GM21390 (cell line): ENCODE results near the gene PTPRN2.
"Not testable (repeated sequence)": the region's sequence is repeated elsewhere in the genome, so short reads cannot be mapped to it uniquely, and the experiment has no call there.

ENCODE experiments used
- ATAC-seq: cut with Tn5 transposase; IDR thresholded peaks from one replicate; pipeline ENCODE4 v1.9.1; 2021; ENCODE audit not compliant: unreplicated experiment

The PTPRN2 gene

DNA sequence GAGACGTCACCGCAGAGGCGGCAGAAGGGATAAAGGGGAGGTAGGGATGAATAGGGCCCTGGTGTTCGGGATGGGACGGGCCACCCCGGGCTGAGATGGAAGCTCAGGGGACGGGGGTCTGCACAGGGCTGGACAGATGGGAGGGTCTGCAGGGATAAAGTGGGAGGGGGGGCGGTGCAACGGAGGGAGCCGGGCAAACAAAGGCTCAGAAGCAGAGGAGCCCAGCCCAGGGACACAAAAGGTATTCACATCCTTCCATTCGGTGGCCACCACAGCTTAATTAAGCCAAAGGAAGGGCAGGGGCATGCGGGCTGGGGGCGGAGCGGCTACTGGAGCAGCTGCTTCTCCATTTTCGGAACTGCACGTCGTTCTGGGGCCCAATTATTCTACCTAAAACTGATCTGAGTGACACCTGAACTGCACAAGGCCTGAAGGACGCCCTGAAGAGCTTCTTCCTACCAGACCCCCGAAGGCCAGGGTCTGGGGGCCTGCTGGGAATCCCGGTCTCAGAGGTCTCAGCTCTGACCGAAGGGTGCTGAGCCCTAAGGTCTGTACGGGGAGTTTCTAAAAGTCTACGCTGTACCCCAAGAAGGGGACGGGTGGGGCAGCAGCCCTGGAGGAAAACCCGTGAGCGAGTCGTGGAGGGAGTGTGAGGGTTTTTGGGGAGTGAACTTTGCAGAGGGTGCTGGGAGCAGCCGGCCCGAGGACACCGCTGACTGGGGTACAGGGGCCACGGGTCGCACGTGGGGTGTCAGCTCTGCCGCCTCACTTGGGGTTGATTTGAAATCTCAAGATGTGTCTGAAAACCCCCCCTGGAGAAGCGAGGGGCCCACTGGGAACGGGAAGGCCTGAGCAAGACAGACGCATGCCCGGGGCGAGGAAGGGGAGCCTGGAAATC is 916.0 kb downstream of the PTPRN2 start:
- no peak for ATAC-seq

DNA sequence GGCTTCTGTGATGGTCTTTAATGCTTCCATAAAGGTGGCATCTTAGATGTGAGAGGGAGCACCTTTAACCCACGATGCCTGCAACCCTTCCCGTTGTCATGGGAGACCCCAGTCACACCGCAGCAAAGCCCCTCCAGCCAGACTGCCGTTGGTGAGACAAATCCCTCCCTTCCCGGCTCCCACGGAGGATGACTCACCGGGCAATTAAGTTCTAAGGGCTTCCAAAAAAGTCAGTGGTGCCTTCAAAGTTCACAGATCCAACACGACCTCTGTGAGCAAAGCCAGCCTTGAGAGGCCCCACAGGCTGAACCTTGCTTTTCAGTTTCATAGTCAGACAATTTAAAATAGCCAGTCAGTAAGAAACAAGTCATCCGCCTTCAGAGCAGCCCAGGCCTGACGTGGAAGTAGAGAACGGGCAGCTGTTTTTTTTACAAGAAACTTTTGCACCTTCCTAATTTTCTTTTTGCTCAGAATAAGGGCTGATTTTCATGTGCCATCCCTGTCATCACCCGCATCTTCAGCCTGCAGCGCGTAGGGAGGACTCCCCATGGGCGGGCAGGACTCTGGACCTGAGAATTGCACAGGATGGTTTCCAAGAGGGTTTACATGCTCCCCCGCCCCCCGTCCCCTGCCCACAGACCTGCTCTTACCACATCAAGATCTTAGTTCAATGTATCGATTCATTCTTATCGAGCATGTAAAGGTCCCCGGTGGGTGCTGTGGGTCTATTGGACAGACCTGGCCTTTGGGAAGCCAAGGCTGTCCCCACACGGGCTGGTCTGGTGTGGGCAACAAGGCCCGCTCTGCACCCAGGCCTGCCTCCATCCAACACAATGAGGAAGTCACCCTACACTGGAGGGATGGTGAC is 916.9 kb downstream of the PTPRN2 start:
- no peak for ATAC-seq

DNA sequence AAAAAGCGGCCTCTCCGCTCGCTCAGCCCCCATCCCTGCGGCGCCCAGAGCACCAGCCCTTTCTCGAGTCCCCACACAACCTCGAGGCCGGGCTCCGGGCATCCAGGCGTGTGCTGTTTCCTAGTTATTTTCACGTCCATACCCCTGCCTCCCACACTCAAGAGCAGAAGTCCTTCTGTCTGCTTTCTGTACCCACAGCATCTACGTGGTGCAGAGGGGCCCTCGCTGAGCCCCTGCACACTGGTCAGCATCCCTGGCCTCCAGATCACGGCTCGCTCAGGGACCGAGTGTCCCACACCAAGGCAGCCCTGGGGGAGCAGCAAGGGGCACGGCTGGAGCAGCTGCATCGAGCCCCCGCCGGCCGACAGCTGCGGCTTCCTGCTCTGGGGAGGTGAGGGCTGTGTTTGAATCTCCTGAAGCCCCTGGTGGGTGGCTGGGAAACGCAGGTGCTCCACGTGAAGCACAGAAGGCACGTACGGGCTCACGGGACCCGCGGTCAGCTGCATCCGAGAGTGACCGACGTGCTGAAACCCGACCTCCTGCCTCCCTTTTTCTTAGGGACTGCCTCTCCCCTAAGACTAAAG is 917.8 kb downstream of the PTPRN2 start:
- no peak for ATAC-seq

DNA sequence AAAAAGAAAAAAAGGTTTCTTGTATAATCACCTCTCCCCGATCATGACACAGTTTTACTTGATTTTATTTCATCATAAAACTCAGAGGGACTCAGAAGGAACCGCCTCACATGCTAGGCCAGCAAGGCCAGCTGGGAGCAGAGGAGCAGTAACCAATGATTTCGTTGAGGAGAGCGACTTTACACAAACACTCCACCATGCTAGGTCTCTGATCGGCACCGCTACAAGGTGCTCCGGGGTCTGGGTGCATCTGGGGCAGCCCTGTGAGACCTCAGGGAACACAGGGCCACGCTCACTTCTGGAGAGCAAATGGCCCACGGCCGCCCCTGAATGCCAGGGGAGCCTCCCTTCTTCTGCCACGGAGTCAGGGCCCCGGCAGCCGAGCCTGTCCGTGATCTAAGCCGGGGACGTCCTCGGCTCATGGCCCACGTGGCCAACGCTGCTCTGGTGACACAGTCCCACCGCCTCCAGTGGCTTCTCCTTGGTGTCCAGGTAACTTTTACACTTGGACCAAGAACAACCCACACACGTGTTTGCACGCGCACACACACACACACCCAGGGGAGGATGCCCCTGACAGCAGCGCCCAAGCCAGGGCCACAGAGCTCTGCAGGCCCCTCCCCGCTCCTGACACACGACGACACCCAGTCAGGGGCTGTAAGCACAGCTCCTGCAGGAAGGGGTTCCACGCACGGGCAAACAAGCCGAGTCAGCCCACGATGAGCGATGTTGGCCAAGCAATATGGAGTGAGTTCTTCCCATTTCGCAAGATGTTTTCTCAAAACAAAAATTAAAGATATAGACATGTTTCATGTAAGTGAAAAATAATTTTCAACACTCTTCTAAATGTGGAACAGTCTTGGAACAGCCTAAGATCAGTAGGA is 918.5 kb downstream of the PTPRN2 start:
- no peak for ATAC-seq

DNA sequence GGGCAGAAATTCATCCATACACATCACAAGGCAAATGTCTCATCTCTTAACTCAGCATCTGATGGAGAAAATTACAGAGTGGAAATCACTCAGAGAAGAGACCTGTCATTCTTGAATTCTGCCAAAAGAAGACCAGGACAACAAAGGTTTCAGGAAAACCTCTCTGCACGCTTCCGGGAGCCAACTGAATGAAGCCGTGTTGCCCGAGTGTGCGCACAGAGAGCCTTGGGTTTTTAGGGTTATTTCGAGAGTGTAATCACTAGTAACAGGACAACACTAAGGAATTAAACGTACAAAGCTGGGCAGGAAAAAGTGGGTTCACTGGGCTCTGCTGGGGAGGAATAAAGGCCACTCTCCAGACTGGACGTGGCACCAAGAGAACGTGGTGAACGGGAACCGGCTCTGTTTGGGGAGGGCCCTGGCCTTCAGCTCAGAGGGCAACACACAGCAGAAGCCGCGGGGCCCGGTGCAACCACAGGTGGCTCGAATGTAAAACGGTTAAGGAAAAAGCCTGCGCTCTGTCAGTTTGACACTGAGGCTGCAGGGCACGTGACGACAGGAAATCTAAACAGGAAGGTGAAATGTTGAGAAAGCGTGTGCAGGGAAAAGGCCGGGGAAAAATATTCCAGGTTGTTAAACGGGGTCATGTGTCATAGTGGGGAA is 919.3 kb downstream of the PTPRN2 start:
- no peak for ATAC-seq

DNA sequence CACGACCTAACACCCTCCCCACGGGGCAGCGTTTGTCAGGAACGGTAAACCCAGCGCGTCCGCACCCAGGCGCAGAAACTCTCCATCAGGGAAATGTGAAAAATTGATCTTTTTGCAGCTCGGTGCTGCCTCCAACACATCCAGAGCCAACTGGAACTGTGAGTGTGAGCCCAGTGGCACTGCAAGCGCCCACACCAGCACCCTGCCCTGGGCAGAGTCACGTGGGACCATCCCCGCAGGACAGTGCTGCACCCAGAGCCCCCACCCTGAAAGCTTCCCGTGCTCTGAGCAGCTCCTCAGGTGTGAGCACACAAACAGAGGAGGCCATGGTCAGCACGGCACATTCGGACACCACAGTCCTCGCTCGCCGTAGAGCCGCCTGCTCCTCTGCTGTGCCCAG is 919.9 kb downstream of the PTPRN2 start:
- ATAC-seq = no peak

DNA sequence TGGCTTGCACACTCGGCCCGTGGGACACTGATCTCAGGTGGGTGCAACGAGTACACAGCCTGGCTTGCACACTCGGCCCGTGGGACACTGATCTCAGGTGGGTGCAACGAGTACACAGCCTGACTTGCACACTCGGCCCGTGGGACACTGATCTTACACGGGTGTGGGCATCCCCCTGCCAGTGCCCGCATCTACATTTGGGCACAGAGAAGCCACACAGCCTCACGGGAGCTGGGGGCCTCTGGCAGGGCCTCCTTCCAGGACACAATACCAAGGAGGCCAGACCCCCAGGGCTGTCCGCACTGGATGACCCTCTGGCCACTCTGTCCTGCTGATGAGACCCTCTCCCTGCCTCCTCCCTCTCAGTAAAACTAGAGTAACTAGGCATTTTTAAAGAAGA is 920.4 kb downstream of the PTPRN2 start:
- ATAC-seq = no peak

DNA sequence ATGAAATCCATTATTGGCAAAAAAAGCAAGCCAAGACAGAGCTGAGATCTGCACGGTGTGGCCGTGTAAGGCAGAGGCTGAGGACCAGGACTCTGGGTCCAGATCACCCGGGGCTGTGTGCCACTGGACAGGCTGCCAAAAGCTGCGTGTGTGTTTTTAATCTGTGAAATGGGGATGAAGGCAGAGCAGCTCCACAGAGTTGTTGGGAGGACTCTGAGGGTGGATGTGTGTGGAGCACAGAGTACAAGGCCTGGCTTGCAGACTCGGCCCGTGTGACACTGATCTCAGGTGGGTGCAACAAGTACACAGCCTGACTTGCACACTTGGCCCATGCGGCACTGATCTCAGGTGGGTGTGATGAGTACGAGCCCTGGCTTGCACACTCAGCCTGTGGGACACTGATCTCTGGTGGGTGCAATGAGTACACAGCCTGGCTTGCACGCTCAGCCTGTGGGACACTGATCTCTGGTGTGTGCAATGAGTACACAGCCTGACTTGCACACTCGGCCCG is 921.0 kb downstream of the PTPRN2 start:
- no peak for ATAC-seq

DNA sequence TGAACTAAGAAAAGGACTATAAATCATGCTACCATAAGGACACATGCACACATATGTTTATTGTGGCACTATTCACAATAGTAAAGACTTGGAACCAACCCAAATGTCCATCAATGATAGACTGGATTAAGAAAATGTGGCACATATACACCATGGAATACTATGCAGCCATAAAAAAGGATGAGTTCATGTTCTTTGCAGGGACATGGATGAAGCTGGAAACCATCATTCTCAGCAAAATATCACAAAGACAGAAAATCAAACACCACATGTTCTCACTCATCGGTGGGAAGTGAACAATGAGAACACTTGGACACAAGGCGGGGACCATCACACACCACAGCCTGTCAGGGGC is 922.0 kb downstream of the PTPRN2 start:
- not testable (repeated sequence) for ATAC-seq

DNA sequence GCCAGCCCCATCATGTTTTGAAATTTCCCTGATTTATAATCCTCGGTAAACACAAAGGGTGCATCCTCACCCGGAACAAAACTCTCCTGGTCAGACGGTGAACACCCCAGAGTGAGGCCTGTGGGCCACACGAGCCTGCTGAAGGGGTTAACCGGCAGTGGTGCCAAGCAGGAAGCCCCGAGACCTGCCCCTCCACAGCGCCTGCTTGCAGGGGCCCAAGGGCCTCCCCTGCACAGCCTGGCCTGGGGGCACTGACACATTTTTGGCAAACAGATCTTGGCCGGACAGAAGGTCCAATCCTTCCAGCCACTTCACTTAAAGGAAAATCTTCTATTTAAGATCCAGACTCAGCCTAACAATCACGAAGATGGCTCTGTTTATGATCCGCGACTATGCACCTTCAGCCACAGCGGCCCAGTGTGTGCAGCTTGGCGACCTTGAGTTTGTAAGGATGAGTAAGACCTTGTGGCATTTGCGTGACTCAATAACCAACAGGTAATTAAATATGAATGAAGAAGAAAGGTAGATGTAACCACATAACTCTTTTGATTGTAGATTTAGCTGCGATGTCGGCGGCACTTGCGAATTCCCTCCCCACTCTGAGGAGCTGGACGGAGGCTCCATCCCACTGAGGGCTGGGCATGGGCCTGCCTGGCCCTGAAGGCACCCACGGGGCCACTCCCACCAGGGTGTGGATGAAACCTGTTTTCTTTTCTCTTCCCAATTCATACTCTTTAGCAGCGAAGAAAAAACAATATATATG is 922.6 kb downstream of the PTPRN2 start:
- ATAC-seq = no peak

DNA sequence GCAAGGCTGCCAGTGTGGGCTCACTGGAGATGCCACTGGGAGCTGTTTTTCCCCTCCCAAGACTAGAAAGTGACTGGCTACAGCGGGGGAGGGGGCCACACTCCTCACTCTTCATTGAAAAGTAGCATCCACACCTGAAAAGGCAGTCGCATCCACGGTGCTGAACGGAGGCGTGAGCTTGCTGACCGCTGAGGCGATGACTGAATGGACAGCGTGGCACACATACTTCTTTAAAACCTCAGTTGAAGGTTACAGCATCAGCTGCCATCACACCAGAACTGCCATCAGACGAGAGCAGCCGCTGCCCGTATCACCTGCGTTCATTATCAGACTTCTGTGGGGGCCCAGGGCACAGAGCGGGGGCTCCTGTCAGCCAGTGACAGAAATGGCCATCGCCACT is 923.6 kb downstream of the PTPRN2 start:
- ATAC-seq = no peak

DNA sequence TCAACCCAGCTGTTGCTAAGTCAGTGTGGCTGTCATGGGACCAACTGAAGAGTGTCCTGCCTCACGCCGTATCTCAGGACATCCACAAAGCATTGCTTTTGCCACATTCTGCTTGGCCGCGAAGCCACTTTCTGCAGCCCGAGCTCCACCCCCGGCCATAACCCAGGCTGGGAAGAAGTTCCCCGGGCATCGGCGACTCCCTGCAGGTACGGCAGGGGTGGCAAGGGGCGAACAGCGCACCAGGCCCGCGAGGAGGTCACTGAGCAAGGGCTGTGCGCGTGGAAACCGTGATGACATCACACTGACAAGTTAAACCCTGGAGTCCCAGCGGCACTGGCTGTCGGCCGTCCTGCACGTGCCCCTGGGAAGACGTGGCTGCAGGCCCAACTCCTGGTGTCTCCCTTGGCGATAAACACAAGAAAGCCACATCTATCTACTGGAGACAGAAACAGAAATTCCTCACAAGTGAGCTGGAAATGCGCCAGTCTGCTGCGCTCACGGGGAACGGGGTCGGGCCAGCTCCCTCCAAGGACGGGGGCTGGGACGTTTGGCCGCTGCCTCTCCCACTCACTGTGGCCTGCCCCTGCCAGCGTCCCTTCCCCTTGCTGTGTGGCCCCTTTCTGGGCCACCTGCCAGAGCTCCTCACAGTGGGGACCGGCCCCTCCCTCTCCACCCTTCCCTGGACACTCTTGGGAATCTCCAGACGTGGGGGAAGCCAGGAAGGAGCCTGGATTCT is 924.5 kb downstream of the PTPRN2 start:
- no peak for ATAC-seq

DNA sequence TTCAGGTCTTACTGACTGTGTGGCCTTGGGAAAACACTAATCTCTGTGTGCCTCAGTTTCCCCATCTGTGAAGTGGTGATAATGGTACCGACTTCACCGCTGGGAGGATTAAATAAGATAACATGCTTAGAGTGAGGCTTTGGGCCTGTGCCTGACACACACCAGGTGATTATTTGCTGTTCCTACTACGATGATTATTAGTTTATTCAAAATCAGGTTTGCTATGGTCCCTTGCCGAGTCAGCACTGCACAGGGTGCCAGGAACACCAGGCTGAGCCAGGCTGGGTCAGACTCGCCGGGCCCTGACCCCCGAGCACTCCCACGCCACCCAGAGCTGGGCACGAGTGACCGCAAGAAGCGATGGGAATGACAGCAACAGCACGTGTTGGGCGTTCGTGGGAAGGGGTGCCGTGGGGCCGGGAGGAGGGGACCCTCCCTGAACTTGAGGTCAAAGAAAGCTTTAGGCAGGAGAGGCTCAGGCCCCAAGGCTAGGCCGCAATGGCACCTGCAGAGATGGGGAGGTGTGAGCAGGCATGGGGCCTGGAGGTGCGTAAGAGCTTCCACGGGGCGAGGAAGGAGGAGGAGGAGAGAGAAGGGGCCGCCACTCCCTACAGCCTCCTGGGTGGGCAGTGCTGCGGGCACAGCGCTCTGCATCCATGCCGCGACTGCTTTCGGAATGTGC is 925.4 kb downstream of the PTPRN2 start:
- ATAC-seq = no peak

DNA sequence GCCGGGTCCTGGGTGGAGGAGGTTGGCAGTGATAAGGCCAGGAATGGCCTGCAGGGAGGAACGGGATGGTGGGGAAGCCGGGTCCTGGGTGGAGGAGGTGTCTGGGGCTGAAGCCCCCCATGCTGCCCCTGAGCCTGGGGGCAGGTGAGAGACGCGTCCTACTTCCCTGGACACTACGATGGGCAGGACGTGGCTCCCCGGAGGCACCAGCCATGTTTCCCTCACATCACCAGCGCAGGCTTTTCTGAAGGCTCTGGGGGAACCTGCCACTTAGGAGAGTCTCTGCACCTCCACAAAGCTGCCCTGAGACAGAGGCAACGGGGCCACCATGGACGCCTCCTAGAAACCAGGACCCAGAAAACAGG is 926.0 kb downstream of the PTPRN2 start:
- no peak for ATAC-seq

DNA sequence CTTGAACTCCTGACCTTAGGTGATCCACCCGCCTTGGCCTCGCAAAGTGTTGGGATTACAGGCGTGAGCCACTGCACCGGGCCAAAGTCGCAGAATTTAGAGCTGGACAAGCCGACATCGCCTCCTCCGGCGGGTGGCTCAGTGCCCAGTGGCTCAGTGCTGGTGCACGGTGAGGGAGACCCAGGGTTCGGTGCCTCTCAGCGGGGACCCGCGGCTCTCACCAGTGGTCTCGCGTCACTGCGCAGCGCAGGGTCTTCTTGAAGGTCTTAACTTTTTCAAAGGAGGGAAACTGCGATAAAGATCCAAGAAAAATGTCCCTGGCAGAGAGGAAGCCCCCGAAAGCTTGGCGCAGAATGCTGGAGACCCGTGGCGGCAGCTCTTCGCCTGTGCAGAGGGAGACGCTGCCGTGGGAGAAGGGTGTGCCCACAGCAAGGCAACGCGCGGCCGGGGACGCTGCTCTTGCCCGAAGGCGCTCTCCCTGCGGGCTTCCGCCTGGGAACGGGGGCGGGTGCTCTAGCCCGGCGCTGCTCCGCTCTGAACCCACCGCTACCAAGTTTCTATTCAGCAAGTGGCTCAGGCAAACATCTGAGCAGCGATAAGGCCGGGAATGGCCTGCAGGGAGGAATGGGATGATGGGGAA is 926.5 kb downstream of the PTPRN2 start:
- ATAC-seq = no peak

DNA sequence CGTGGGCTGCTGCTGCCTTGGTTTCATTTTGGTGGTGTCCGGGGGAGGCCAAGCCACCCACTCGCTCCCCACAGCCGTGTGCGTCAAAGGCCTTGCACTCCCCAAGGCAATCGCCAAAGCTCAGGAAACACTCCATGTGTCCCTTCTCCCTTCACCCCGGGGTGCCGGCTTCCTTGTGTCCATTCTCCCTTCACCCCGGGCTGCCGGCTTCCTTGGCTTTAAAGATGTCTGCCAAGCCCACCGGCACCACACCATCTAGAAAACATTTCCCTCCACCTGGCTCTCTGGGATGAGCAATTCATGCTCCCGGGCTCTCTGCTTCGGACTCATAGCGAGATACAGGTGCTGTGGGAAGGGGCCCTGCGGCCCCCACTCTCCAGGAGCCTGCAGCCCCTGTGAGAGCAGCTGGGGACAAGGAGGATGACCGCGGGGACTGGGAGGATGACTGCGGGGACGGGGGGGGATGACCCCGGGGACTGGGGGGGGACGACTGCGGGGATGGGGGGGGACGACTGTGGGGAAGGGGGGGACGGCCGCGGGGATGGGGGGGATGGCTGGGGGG is 928.7 kb downstream of the PTPRN2 start:
- ATAC-seq = no peak
